Measurements from ENCODE around the gene GIT2.
A peak's percentile ranks its signal among the peaks of the same experiment; 100 is the strongest.
"Not testable (repeated sequence)": the region's sequence is repeated elsewhere in the genome, so short reads cannot be mapped to it uniquely, and the experiment has no call there.

Gene GIT2

GRCh38 chr12:109912855-109913321 lies 83.3 kb downstream of the GIT2 start:
- no peaks in the 10 kb centered on the region for H3K9me3 ChIP-seq (ENCODE audit: control insufficient read depth, low read length)
- H3K27me3 ChIP-seq (ENCODE audit: control insufficient read depth, insufficient read depth, low read length, poor library complexity, severe bottlenecking) = no peaks in the 10 kb centered on the region
- 70 to 76% methylated on average over 12 of the region's 12 CpGs for WGBS, 2 experiments
- H3K27ac ChIP-seq (ENCODE audit: insufficient read depth, low read depth, low read length, poor library complexity, severe bottlenecking) = no peak overlapping the region
- H3K4me1 ChIP-seq (ENCODE audit: control insufficient read depth, insufficient read depth, low read length) = no peaks in the 10 kb centered on the region
- peaks cover 20% of the 10 kb centered on the region for H3K36me3 ChIP-seq (ENCODE audit: control insufficient read depth, insufficient read depth, low read length)
- no peak overlapping the region for H3K4me3 ChIP-seq (ENCODE audit: insufficient read depth, low read depth, low read length)

GRCh38 chr12:109910969-109911348 lies 85.2 kb downstream of the GIT2 start:
- Histone ChIP-seq H3K36me3 (ENCODE audit: control insufficient read depth, insufficient read depth, low read length) (peaks cover 38% of the 10 kb centered on the region), H3K27ac (ENCODE audit: insufficient read depth, low read depth, low read length, poor library complexity, severe bottlenecking) (no peak overlapping the region), H3K9me3 (ENCODE audit: control insufficient read depth, low read length) (no peaks in the 10 kb centered on the region), H3K4me3 (ENCODE audit: insufficient read depth, low read depth, low read length) (no peak overlapping the region), H3K4me1 (ENCODE audit: control insufficient read depth, insufficient read depth, low read length) (no peaks in the 10 kb centered on the region), H3K27me3 (ENCODE audit: control insufficient read depth, insufficient read depth, low read length, poor library complexity, severe bottlenecking) (no peaks in the 10 kb centered on the region)
- WGBS, 2 experiments = 62 to 68% methylated on average over 12 of the region's 12 CpGs

- no peaks in the 10 kb centered on the region for H3K9me3 ChIP-seq (ENCODE audit: control insufficient read depth, low read length)
- H3K27me3 ChIP-seq (ENCODE audit: control insufficient read depth, insufficient read depth, low read length, poor library complexity, severe bottlenecking) = no peaks in the 10 kb centered on the region
- H3K27ac ChIP-seq (ENCODE audit: insufficient read depth, low read depth, low read length, poor library complexity, severe bottlenecking) = no peak overlapping the region
- no peaks in the 10 kb centered on the region for H3K4me1 ChIP-seq (ENCODE audit: control insufficient read depth, insufficient read depth, low read length)
- peaks cover 38% of the 10 kb centered on the region for H3K36me3 ChIP-seq (ENCODE audit: control insufficient read depth, insufficient read depth, low read length)
- H3K4me3 ChIP-seq (ENCODE audit: insufficient read depth, low read depth, low read length) = no peak overlapping the region
- 78 to 87% methylated on average over 8 of the region's 8 CpGs for WGBS, 2 experiments
Observed at GRCh38 chr12:109910254-109910968, 85.8 kb downstream of the GIT2 start.

GRCh38 chr12:109905301-109905700 lies 90.9 kb downstream of the GIT2 start:
- Histone ChIP-seq H3K36me3 (ENCODE audit: control insufficient read depth, insufficient read depth, low read length) (peaks cover 49% of the 10 kb centered on the region), H3K4me1 (ENCODE audit: control insufficient read depth, insufficient read depth, low read length) (peaks cover 9% of the 10 kb centered on the region), H3K27ac (ENCODE audit: insufficient read depth, low read depth, low read length, poor library complexity, severe bottlenecking) (no peak overlapping the region), H3K4me3 (ENCODE audit: insufficient read depth, low read depth, low read length) (no peak overlapping the region), H3K27me3 (ENCODE audit: control insufficient read depth, insufficient read depth, low read length, poor library complexity, severe bottlenecking) (no peaks in the 10 kb centered on the region), H3K9me3 (ENCODE audit: control insufficient read depth, low read length) (no peaks in the 10 kb centered on the region)
- WGBS, 2 experiments = 95 to 97% methylated on average over 10 of the region's 10 CpGs

GRCh38 chr12:109902891-109903418 lies 93.2 kb downstream of the GIT2 start:
- Histone ChIP-seq H3K36me3 (ENCODE audit: control insufficient read depth, insufficient read depth, low read length) (peaks cover 43% of the 10 kb centered on the region), H3K4me1 (ENCODE audit: control insufficient read depth, insufficient read depth, low read length) (peaks cover 12% of the 10 kb centered on the region), H3K27ac (ENCODE audit: insufficient read depth, low read depth, low read length, poor library complexity, severe bottlenecking) (no peak overlapping the region), H3K4me3 (ENCODE audit: insufficient read depth, low read depth, low read length) (no peak overlapping the region), H3K9me3 (ENCODE audit: control insufficient read depth, low read length) (no peaks in the 10 kb centered on the region), H3K27me3 (ENCODE audit: control insufficient read depth, insufficient read depth, low read length, poor library complexity, severe bottlenecking) (no peaks in the 10 kb centered on the region)
- 82 to 84% methylated on average over 15 of the region's 15 CpGs for WGBS, 2 experiments

GRCh38 chr12:109900752-109901580 lies 95.2 kb downstream of the GIT2 start:
- 3% methylated on average over 16 of the region's 16 CpGs for WGBS, 2 experiments

GRCh38 chr12:109899783-109900751 lies 96.1 kb downstream of the GIT2 start, which contains the start of gene TCHP:
Gene TCHP, plus strand, starts transcription at chr12:109900274. Its CDS starts 2,753 bp downstream, at chr12:109903027.
- H3K4me1 ChIP-seq (ENCODE audit: control insufficient read depth, insufficient read depth, low read length) = peaks cover 12% of the 10 kb centered on the region
- H3K27me3 ChIP-seq (ENCODE audit: control insufficient read depth, insufficient read depth, low read length, poor library complexity, severe bottlenecking) = no peaks in the 10 kb centered on the region
- peaks cover 14% of the 10 kb centered on the region for H3K36me3 ChIP-seq (ENCODE audit: control insufficient read depth, insufficient read depth, low read length)
- H3K4me3 ChIP-seq (ENCODE audit: insufficient read depth, low read depth, low read length) = peak within 1 kb of the TSS; percentile 57
- H3K9me3 ChIP-seq (ENCODE audit: control insufficient read depth, low read length) = no peaks in the 10 kb centered on the region
- 4 to 5% methylated on average over 69 of the region's 69 CpGs for WGBS, 2 experiments
- H3K27ac ChIP-seq (ENCODE audit: insufficient read depth, low read depth, low read length, poor library complexity, severe bottlenecking) = peak within 1 kb of the TSS; percentile 22

More at GRCh38 chr12:109900752-109901580, 95.2 kb downstream of the GIT2 start:
- H3K27me3 ChIP-seq (ENCODE audit: control insufficient read depth, insufficient read depth, low read length, poor library complexity, severe bottlenecking) = no peaks in the 10 kb centered on the region
- peaks cover 12% of the 10 kb centered on the region for H3K4me1 ChIP-seq (ENCODE audit: control insufficient read depth, insufficient read depth, low read length)
- peak overlapping the region; percentile 57 for H3K4me3 ChIP-seq (ENCODE audit: insufficient read depth, low read depth, low read length)
- no peak overlapping the region for H3K27ac ChIP-seq (ENCODE audit: insufficient read depth, low read depth, low read length, poor library complexity, severe bottlenecking)
- H3K9me3 ChIP-seq (ENCODE audit: control insufficient read depth, low read length) = no peaks in the 10 kb centered on the region
- peaks cover 23% of the 10 kb centered on the region for H3K36me3 ChIP-seq (ENCODE audit: control insufficient read depth, insufficient read depth, low read length)

- 93 to 94% methylated on average over 15 of the region's 15 CpGs for WGBS, 2 experiments
- not testable (repeated sequence) for H3K9me3 ChIP-seq (ENCODE audit: control insufficient read depth, low read length); H3K27me3 ChIP-seq (ENCODE audit: control insufficient read depth, insufficient read depth, low read length, poor library complexity, severe bottlenecking); H3K4me3 ChIP-seq (ENCODE audit: insufficient read depth, low read depth, low read length); H3K36me3 ChIP-seq (ENCODE audit: control insufficient read depth, insufficient read depth, low read length); H3K27ac ChIP-seq (ENCODE audit: insufficient read depth, low read depth, low read length, poor library complexity, severe bottlenecking)
- peaks cover 12% of the 10 kb centered on the region for H3K4me1 ChIP-seq (ENCODE audit: control insufficient read depth, insufficient read depth, low read length)
Observed at GRCh38 chr12:109899345-109899744, 96.8 kb downstream of the GIT2 start.

- no peak overlapping the region for H3K27ac ChIP-seq (ENCODE audit: insufficient read depth, low read depth, low read length, poor library complexity, severe bottlenecking)
- H3K36me3 ChIP-seq (ENCODE audit: control insufficient read depth, insufficient read depth, low read length) = no peaks in the 10 kb centered on the region
- H3K9me3 ChIP-seq (ENCODE audit: control insufficient read depth, low read length) = no peaks in the 10 kb centered on the region
- 90 to 91% methylated on average over 6 of the region's 6 CpGs for WGBS, 2 experiments
- H3K4me1 ChIP-seq (ENCODE audit: control insufficient read depth, insufficient read depth, low read length) = peaks cover 12% of the 10 kb centered on the region
- no peak overlapping the region for H3K4me3 ChIP-seq (ENCODE audit: insufficient read depth, low read depth, low read length)
- H3K27me3 ChIP-seq (ENCODE audit: control insufficient read depth, insufficient read depth, low read length, poor library complexity, severe bottlenecking) = no peaks in the 10 kb centered on the region
Observed at GRCh38 chr12:109897029-109897428, 99.1 kb downstream of the GIT2 start.

Data from ectodermal cell (in vitro differentiated cells).